NCI-H524 treated with DMSO at 0.1 percent for 48 hours (cell line): Measurements from ENCODE around the gene EXO1.
"Not testable (repeated sequence)": the region's sequence is repeated elsewhere in the genome, so short reads cannot be mapped to it uniquely, and the experiment has no call there.

Source experiments
- DNase-seq: peaks from one replicate; lab custom pipeline; 2025; lab: John Stamatoyannopoulos, UW

EXO1 gene

DNA sequence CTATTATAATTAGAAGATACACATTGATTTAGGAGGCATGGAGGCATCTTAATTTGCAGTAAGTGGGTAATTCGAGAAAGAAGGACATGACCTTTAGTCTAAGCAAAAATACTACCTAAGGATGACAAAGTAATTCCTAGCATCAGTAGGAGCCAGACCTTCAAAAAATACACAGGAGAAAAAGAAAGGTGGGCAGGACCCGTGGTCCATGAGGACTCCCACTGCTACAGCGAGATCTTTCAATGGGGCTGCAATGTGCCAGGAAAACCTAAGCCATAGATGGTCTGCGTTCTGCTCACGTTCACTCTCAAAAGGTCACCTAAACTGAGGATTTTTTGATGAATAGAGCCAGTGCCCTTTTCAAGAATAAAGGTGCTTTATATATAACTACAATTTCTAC is 10.6 kb upstream of the EXO1 start:
- DNase-seq = no peak

DNA sequence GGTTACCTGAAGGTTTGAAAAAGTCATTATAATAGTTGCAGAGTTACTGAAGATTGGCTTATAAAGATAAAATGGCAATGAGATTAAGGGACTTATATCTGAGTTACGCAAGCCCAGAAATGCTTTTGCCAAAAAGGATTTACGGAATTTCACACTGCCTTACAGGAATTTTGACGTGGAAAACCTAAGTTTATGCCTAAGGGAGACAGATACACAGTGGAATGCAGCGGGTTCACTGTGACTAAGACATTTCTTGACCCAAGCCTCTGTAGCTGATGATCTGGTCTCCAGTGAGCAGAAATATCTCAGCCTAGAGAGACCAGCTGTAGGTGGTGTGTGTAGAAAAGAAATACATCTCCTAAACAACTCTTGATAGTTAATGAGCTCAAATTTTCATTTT is 10.1 kb upstream of the EXO1 start:
- no peak for DNase-seq

DNA sequence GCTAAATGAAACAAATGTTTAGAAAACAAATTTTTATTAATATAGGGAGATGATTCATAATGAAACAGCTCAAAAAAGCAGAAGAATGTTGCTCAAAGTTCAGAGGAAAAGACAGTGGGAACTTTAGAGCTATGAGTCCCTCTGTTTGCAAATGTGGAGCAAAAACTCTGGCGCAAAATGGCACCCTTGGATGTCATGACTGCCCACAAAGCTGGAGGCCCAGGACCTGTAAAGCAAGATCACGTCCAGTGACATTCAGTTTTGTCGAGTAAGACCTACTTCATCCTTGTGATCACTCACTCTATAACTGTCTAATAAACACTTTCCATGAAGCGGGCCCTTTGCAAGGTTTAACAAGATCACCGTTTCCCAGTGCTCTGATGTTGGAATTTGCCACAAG is 9.1 kb upstream of the EXO1 start:
- no peak for DNase-seq

DNA sequence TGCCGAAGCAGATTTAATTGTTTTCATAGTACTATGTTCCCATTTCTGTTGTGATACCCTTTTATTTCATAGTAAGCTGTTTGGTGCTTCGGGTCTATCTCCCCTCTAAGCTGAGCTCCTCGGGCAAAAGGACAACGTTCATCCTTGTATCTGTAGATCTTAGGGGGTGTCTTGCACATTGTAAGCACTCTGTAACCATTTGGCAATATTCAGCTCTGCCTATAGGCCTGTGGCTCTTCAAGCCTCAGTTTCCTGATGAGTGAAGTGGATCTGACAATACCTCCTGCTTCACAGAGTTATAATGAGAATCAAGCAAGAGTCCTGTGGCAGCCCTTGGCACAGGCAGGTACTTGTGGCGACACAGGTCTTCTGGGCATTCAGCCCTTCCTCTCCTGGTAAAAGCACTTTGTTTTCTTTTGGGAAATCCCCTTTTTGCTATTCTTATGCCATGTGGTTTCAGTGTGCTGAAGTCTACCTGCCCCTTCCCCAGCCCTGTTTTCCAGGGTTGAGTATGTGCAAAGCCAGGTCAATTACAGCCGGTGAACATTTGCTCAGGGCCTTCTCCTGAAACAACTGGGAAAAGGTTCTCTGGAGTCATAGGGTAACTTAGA is 8.5 kb upstream of the EXO1 start:
- DNase-seq = no peak

DNA sequence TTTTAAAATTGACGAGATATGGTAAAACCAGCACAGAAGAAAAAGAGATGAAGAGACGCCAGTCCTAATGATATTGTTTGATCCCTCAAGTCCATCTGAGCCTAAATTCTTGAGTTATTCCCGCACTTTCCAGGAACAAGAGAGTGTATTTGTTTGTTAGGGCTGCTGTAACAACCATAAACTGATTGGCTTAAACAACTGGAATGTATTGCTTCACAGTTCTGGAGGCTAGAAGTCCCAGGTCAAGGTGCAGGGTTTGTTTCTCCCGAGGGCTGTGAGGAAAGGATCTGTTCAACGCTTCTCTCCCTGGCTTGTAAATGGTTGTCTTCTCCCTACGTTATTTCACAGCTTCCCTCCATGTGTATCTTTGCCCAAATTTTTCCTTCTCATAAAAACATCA is 7.8 kb upstream of the EXO1 start:
- DNase-seq = no peak

DNA sequence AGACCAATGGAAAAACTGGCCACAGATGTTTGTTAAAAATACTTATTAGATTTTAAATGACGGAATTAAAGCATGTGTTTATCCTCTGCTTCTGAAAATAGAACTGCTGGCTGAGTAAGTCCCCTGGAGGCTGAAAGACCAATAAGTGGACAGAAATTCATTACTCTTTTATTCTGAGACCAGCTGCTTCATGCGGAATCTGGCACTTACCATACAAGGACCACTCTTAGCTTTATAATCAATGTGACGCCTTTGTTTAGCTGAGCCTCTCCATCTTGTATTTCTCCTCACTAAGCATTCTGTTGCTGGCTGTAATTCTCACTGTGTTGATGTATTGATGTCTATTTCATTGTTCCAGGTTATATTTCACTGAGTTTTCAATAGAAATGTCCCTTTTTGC is 6.3 kb upstream of the EXO1 start:
- DNase-seq = no peak

DNA sequence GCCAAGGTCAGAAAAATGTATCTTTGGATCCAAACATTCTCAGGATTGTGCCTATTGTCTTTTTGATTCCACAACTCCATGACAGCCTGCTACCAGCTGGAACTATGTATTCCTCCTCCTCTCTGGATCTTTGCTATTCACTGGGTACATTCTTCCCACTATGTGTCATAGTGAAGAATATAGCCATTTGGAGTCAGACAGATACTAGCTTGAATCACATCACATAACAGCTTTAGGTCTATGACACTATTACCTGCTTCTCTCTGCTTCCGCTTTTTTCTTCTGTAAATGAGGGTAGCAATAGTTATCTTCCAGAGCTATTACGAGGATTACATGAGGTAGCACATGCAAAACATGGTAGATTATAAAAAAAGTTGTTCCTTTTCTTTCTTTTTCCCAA is 5.4 kb upstream of the EXO1 start:
- DNase-seq = no peak

DNA sequence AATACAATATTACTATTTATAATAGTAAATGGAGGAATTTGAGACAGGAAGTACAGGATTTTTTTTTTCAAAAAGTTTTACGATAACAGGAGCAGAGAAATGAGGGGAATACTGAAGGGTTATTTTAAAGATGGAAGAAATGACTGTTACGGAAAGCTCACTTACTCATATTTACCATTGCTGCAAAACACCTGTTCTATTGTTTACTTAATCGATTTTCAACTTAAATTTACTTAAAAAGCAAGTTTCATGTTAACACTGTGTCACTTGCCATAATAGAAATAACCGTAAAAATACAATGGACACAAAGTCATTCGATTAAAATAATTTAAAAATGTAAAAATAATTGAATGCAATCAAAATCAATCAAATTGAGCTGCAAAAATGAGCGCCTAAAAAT is 3.4 kb upstream of the EXO1 start:
- DNase-seq = no peak

DNA sequence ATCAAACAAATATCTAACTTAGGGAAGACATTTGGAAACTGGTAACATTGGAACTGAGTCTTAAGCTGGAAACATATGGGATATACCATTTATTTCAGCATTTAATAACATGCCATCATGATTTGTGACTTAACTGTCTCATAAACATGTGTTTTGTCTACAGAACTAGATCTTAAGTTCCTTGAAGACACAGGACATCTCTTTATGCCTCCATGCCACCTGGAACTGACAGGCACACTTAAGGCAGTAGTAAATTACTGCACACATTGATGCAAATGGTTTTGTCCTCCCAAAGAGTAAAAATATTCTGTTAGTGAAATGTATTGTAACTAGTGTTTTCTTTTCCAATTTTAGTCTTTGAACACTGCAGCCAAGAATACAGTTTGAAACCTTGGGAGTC is 1.6 kb upstream of the EXO1 start:
- no peak for DNase-seq

DNA sequence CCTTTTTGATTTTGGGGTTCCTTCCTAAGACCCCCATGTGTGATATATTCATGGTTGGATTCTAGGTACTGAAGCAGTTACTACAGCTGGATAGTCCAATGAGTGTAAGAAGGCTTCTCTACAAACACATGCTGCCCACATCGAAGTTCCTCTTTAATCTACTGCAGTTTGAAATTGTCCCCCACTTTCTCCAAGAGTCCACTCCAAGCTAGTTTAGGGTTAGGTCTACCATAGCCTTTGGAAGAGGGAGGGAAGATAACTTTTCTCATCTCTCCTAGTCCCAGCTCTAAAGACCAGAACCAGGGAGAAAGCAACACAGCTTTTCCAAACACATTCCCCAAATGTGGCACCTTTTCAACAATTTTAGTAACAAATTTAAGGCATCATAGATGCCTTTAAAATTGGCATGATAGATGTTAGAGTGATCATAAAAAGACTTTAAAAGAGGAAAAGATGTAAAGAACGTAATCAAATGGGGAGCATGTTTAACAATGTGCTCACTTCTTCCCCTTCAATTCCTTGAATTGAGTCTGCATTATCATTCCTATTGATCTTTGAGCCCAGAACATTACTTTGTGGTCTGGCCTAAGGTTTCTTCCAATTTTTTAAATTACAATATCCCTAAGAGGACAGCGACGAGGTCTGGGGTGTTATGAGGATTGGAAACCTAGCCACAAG is 1.0 kb upstream of the EXO1 start:
- DNase-seq = no peak

DNA sequence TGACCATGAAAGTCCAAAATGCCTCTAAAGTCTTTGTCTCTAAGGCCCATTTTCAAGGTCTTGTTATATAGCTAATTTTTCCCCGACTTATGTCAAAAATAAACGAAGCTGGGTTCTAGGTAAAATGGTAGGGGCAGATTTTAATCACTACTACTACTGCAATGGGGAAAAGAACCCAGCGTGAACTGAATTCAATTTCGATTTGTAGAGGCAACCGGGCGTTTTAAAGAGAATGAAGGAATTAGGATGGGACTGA is 536 bp upstream of the EXO1 start:
- DNase-seq = no peak

DNA sequence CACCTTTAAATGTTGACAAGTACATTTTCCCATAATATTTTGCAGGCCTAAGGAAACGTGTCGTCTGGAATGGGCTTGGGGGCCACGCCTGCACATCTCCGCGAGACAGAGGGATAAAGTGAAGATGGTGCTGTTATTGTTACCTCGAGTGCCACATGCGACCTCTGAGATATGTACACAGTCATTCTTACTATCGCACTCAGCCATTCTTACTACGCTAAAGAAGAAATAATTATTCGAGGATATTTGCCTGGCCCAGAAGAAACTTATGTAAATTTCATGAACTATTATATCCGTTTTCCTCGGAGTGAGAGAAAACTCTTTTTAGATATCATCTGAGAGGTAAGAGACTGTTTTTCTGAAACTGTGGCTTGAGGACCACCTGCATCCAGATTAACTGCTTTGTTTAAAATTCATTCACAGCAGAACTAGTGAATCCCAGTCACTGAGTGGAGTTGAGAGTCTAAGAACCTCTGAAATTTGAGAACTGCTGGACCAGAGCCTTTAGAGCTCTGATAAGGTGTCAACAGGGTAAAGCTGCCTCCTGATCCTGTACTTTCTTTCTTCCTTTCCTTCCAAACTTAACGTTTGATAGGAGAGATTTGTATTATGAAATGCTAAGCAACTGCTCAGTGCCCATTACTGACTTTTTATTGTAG is 811 bp downstream of the EXO1 start:
- DNase-seq = no peak

DNA sequence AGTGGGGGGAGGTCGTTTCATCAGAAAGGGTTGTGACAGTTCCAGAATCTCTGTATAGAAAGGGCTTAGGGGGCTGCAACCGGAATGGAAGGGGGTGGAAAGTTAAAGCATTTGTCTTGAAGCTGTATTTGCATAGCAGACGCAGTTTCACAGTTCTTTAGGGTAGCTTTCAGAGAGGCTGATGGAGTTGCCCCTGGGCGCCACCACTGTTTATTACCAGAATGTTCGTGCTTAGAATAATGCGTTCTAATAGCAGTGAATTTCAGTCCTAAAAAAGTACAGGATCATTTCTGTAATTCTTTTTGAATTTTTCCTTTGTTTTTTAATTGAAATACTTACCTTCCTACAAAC is 1.3 kb downstream of the EXO1 start:
- DNase-seq = no peak

DNA sequence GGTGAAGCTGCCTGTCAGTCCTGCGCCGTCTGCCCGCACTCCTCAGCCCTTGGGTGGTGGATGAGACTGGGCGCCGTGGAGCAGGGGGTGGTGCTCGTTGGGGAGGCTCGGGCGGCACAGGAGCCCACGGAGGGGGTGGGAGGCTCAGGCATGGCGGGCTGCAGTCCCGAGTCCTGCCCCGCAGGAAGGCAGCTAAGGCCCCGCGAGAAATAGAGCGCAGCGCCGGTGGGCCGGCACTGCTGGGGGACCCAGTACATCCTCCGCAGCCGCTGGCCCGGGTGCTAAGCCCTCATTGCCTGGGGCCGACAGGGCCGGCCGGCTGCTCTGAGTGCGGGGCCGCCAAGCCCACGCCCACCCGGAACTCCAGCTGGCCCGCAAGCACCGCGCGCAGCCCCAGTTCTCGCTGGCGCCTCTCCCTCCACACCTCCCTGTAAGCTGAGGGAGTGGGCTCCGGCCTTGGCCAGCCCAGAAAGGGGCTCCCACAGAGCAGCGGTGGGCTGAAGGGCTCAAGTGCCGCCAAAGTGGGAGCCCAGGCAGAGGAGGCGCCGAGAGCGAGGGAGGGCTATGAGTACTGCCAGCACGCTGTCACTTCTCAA is 7.6 kb downstream of the EXO1 start:
- DNase-seq = not testable (repeated sequence)

DNA sequence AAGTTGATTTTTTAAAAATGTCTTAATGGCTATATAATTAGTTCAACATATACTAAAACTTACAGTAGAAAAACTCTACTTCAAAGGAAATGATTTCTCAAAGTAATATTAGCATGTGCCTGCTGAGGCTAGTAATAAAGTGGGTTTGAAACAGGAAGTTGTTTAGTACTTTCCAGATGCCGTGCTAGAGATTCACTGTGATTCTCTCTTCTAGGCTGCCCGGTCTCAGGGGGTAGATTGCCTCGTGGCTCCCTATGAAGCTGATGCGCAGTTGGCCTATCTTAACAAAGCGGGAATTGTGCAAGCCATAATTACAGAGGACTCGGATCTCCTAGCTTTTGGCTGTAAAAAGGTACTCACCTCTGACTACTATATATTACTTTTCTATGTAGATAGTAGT is 9.1 kb downstream of the EXO1 start:
- DNase-seq = no peak

DNA sequence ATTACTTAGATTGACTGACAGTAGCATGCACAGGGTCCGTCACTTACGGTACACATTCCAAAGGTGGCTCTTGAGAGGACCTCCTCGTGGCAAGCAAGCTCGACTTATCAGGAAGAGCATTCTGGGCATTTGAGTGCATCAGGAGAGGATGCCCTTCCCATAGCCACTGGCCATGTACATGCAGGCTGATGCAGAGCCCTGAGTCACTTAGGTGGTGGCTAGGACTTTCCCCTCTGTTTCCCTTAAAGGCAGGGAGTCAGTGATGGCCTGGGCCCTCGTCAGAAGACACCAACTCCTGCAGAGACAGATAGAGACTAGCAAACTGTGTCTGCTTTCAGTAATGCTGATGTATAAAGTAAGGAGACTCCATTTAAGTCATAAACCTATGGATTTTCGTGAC is 12.9 kb downstream of the EXO1 start:
- no peak for DNase-seq

DNA sequence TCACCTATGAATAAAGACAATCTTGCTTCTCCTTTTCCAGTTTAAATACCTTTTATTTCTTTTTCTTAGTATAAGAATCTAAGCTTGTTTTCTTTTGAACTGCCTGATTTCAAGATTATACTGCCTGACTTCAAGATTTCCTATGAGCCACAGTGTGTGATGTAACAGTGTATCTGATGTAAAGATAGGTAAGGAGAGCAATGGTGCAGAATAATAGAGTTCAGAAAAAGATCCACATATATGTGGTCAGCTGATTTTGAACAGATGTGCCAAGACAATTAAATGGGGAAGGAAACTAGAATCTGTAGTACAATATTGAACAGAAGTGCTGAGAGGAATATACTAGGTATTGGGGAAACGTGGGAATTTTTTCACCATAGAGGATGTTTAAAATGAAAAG is 21.0 kb downstream of the EXO1 start:
- no peak for DNase-seq

DNA sequence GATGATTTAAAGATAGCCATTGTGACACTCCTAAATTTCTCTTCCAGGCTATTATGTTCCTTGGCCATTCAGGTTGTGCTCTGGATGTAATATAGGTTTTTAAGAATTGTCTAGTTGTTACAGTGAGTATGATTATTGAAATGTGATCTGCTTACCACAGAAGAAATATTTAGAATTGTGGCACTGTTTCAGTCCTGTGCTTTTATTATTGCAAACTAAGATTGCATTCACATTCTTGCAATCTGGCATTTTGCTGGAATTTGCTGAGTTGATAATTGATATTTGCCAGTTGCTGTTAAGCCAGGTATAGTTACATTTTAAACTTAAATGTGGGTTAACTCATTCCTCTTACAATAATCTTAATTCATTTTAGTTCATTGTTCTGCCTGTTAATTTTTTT is 22.3 kb downstream of the EXO1 start:
- DNase-seq = no peak

DNA sequence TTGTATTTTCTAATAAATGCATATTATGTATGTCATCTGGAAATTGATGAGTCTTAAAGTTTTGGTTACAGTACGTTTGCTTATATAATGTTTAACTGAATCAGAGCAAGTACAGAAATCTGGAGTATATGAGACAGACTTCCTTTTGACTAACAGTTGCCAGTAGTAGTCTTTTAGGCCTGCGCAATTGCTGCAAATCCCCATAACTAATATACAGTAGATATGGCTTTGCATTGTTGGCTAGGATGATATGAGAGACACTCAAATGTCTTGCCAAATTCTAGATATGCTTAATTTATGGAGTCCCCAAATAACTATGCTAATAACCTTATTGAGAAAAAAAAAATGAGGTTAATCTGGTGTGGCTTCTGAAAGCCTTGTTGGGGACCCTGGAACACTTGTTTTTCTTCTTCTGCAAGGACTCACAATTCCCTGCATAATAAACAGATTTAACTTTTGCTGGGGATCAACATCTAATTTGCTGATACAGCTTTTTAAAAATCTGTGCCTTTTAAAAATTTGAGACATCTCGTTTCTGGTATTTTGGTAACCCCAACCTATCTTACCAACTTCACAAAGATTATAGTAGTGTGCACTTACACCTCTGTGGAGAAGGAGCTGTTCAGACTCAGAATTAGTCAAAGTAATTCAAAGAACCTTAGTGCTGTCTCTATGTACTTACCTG is 22.9 kb downstream of the EXO1 start:
- no peak for DNase-seq

DNA sequence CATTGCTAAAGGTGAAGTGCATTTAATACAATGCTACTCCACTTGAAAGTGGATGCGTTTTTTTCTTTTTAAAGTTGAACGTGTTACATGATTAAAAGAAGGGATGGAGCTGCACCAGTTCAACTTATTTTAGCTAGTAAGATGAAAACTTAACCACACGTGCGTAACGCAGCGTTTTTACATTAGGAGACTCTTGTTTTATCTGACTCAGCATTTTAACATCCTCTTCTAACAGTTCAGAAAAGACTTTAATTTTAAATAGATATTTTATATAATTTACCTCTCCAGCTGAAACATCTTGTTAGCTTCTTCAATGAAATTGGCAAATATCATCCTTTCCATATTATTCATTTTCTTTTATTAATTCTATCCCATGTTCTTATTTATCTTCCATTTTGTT is 33.4 kb downstream of the EXO1 start:
- no peak for DNase-seq

DNA sequence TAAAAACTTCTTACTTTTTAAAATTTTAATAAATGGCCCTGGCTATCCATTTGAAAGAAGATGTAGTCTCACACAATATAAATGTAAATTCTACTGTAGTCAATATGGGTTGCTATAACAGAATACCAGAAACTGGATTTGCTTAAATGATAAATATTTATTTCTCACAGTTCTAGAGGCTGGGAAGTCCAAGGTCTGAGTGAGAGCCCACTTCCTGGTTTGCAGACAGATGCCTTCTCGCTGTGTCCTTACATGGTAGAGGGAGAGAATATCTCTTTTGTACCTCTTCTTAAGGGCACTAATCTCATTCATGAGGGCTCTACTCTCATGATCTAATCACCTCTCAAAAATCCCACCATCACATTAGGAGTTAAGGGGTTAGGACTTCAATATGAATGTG is 35.2 kb downstream of the EXO1 start:
- no peak for DNase-seq

DNA sequence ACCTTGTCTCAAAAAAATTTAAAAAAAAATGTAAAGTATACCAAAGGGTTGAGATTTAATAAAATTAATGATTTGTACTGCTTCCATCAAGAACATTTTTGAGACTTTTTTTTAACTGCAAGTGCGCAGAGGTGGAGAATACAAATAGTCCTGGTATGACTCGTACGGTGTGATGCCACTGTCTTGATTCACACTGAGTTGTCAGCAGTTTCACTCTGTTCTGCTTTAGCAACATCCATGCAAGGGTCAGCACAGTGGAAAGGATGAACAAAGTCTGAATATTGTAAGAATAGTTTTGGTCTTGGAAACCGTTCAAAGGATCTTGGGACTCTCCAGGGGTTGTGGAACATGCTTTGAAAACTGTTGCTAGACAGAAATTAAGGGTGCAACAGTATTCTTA is 40.2 kb downstream of the EXO1 start:
- no peak for DNase-seq

DNA sequence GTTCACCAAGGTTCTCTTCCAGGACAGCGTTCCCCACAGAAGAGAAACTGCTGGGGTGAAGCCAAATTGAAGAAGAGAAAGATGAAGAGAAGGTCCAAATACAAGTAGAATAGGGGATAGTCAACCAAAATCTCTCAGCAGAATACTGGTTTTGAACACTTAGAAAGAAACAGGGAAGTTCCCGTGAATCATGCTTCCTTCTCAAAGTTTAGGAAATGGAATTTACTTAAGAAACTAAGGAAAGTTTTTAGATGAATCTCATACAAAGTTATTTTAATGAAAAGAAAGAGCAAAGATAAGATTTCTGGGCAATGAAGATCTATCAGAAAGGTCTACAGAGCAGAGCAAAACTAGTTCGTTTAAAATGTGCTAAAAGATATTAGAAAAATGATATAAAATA is 43.3 kb downstream of the EXO1 start:
- no peak for DNase-seq
